ENCODE data around the gene DOCK6.

- TF ChIP-seq EP300 (IDR thresholded peaks at IDR 0.05) (no peak), CTCF (IDR thresholded peaks at IDR 0.05) (peak in 3 of 5 experiments; percentile 15 to 45 (median 17))
Measured at GRCh38 chr19:11288349-11288748, 26.0 kb upstream of the DOCK6 start.
